Liver (tissue), 9 donors: ENCODE results near the gene ZFAND2B. TPM values are rescaled to one million over a fixed set of nuclear protein-coding genes. Genes with fewer than 3 reads are reported as not detected.

Experiments used
- DNase-seq: peaks from one replicate; pipeline ENCODE4 v3.0.0-alpha.2; 2017; ENCODE audit warnings: low spot score
- H3K27ac ChIP-seq, 2 donors: one replicate each; pipeline ENCODE4 v1.7.0; 2013; ENCODE audit warnings: inconsistent platforms in 2 of 2, low read length in 2 of 2, control low read depth in 1 of 2, low read depth in 1 of 2, mild to moderate bottlenecking in 1 of 2
- H3K27me3 ChIP-seq, 4 donors: one replicate each; pipeline versions ENCODE4 v1.6.1 to v1.7.0; 2013; ENCODE audit warnings: low read length in 3 of 4, inconsistent platforms in 1 of 4, mild to moderate bottlenecking in 1 of 4, moderate library complexity in 1 of 4; ENCODE audit not compliant: control insufficient read depth in 4 of 4, insufficient read depth in 4 of 4
- H3K36me3 ChIP-seq, 4 donors: one replicate each; pipeline versions ENCODE4 v1.6.1 to v1.7.0; 2013; ENCODE audit warnings: low read length in 3 of 4, mild to moderate bottlenecking in 3 of 4, low read depth in 1 of 4, moderate library complexity in 1 of 4; ENCODE audit not compliant: control insufficient read depth in 4 of 4, insufficient read depth in 3 of 4
- H3K4me1 ChIP-seq, 4 donors: one replicate each; pipeline versions ENCODE4 v1.6.1 to v1.7.0; 2013; ENCODE audit warnings: low read length in 3 of 4, mild to moderate bottlenecking in 3 of 4, moderate library complexity in 1 of 4; ENCODE audit not compliant: control insufficient read depth in 4 of 4, insufficient read depth in 4 of 4
- H3K4me3 ChIP-seq, 3 donors: one replicate each; pipeline versions ENCODE4 v1.6.1 to v1.7.0; 2013; ENCODE audit warnings: low read length in 3 of 3, control low read depth in 1 of 3, low read depth in 1 of 3, mild to moderate bottlenecking in 1 of 3
- H3K9ac ChIP-seq, 2 donors: one replicate each; pipeline ENCODE4 v1.7.0; 2013; ENCODE audit warnings: low read length in 2 of 2, mild to moderate bottlenecking in 2 of 2, moderate library complexity in 2 of 2, control low read depth in 1 of 2, low read depth in 1 of 2
- H3K9me3 ChIP-seq, 4 donors: one replicate each; pipeline versions ENCODE4 v1.6.1 to v1.7.0; 2013; ENCODE audit warnings: low read length in 3 of 4; ENCODE audit not compliant: control insufficient read depth in 4 of 4
- ATF3 ChIP-seq: IDR thresholded peaks from 2 replicates; pipeline ENCODE4 v1.6.1; 2016; ENCODE audit warnings: antibody characterized with exemption
- CTCF ChIP-seq: fragments of 150-350 bp; IDR thresholded peaks from 2 replicates; pipeline ENCODE4 v1.5.1; 2017; ENCODE audit warnings: improper control_type of control experiment, low read depth, low read length; ENCODE audit not compliant: missing input control
- FOXA1 ChIP-seq: IDR thresholded peaks from 2 replicates; pipeline ENCODE4 v1.6.1; 2016; ENCODE audit warnings: antibody characterized with exemption
- FOXA2 ChIP-seq: IDR thresholded peaks from 2 replicates; pipeline ENCODE4 v1.6.1; 2016; ENCODE audit warnings: antibody characterized with exemption
- GABPA ChIP-seq, 2 donors: IDR thresholded peaks in 1 of 2; conservative IDR thresholded peaks in 1 of 2; 2 replicates each; pipeline ENCODE4 v1.6.1; 2016; ENCODE audit warnings: antibody characterized with exemption in 2 of 2, mild to moderate bottlenecking in 1 of 2, moderate library complexity in 1 of 2
- HNF4A ChIP-seq, 2 donors: conservative IDR thresholded peaks; 2 replicates each; pipeline ENCODE4 v1.6.1; 2016; ENCODE audit warnings: antibody characterized with exemption in 2 of 2, mild to moderate bottlenecking in 2 of 2
- HNF4G ChIP-seq: IDR thresholded peaks from 2 replicates; pipeline ENCODE4 v1.6.1; 2016; ENCODE audit warnings: antibody characterized with exemption
- JUND ChIP-seq, 2 donors: IDR thresholded peaks; 2 replicates each; pipeline ENCODE4 v1.6.1; 2016; ENCODE audit warnings: antibody characterized with exemption in 2 of 2
- MAX ChIP-seq: IDR thresholded peaks from 2 replicates; pipeline ENCODE4 v1.6.1; 2016; ENCODE audit warnings: antibody characterized with exemption
- NR2F2 ChIP-seq: IDR thresholded peaks from 2 replicates; pipeline ENCODE4 v1.6.1; 2016; ENCODE audit warnings: antibody characterized with exemption
- RAD21 ChIP-seq, 2 donors: IDR thresholded peaks; 2 replicates each; pipeline ENCODE4 v1.6.1; 2016; ENCODE audit warnings: antibody characterized with exemption in 2 of 2, mild to moderate bottlenecking in 2 of 2
- RXRA ChIP-seq, 2 donors: IDR thresholded peaks; 2 replicates each; pipeline ENCODE4 v1.6.1; 2017 to 2018; ENCODE audit warnings: antibody characterized with exemption in 2 of 2, mild to moderate bottlenecking in 1 of 2
- YY1 ChIP-seq: IDR thresholded peaks from 2 replicates; pipeline ENCODE4 v1.6.1; 2016; ENCODE audit warnings: antibody characterized with exemption, mild to moderate bottlenecking
- WGBS: extraction: QIAGEN DNeasy Blood & Tissue Kit; methylation state at CpG from one replicate; pipeline ENCODE4 v1.1.7; 2013; 5-methylcytosine and 5-hydroxymethylcytosine counted together
- polyA plus RNA-seq, 2 donors: library from polyadenylated mRNA; stranded (reverse) in 1 of 2; unstranded in 1 of 2; fragments of 200-250 nt in 1 of 2; fragments of >200 nt in 1 of 2; fragmentation: Nextera tagmentation in 1 of 2; extraction: Ambion mirVana in 1 of 2; gene quantifications; one replicate each; pipeline versions ENCODE4 v1.2.1 to v1.2.3, GENCODE V29; 2013 to 2015
- total RNA-seq, 2 donors: library from RNA; depleted of rRNA; stranded (reverse); fragments of >200 nt; gene quantifications; one replicate each; pipeline ENCODE4 v1.2.3, GENCODE V29; 2014
- TF ChIP-seq, protein P1 (sequence below): IDR thresholded peaks from 2 replicates; pipeline ENCODE4 v1.6.1; 2016; ENCODE audit warnings: antibody characterized with exemption
- TF ChIP-seq, protein P2 (sequence below): IDR thresholded peaks from 2 replicates; pipeline ENCODE4 v1.6.1; 2016; ENCODE audit warnings: antibody characterized with exemption, mild to moderate bottlenecking
- donor health status: healthy.
- donor health status: healthy.
- donor health status: healthy.
- donor health status: healthy.
- donor health status: healthy.

ZFAND2B gene
- total and polyA plus RNA-seq, 4 donors = 19.6 to 53.8 (median 25.8) TPM

GRCh38 chr2:219204425-219205164 lies 2.0 kb upstream of the ZFAND2B start (continued):
- TF ChIP-seq CTCF (no peak), ATF3 (no peak), RAD21 (IDR thresholded peaks at IDR 0.05) (no peak), HNF4G (no peak), HNF4A (conservative IDR thresholded peaks at IDR 0.05) (no peak)
- TF ChIP-seq, protein P1, sequence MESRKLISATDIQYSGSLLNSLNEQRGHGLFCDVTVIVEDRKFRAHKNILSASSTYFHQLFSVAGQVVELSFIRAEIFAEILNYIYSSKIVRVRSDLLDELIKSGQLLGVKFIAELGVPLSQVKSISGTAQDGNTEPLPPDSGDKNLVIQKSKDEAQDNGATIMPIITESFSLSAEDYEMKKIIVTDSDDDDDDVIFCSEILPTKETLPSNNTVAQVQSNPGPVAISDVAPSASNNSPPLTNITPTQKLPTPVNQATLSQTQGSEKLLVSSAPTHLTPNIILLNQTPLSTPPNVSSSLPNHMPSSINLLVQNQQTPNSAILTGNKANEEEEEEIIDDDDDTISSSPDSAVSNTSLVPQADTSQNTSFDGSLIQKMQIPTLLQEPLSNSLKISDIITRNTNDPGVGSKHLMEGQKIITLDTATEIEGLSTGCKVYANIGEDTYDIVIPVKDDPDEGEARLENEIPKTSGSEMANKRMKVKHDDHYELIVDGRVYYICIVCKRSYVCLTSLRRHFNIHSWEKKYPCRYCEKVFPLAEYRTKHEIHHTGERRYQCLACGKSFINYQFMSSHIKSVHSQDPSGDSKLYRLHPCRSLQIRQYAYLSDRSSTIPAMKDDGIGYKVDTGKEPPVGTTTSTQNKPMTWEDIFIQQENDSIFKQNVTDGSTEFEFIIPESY = no peak

DNA sequence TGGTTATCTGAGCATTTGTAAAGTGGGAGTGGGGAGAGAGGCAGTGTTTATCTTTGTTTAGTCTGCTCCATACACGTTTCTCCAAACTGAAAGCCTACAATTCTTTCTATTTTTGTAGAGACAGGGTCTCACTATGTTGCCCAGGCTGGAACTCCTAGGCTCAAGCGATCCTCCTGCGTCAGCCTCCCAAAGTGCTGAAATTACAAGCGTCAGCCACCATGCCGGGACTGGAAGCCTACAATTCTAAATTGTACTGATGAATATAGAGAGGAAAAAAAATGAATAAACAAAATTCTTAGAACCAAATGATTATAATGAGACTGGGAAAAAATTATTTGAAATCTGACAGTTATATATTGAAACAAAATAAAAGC lies 1.4 kb upstream of the ZFAND2B start:
- TF ChIP-seq FOXA2 (no peak), FOXA1 (no peak), GABPA (IDR thresholded peaks at IDR 0.05 in 1 of 2, conservative IDR thresholded peaks at IDR 0.05 in 1 of 2) (no peak), JUND (IDR thresholded peaks at IDR 0.05) (no peak), NR2F2 (no peak), MAX (no peak), RXRA (IDR thresholded peaks at IDR 0.05) (no peak), ATF3 (no peak), HNF4G (no peak), YY1 (no peak), HNF4A (conservative IDR thresholded peaks at IDR 0.05) (no peak)
- TF ChIP-seq, protein P1 = no peak
- TF ChIP-seq, protein P2, sequence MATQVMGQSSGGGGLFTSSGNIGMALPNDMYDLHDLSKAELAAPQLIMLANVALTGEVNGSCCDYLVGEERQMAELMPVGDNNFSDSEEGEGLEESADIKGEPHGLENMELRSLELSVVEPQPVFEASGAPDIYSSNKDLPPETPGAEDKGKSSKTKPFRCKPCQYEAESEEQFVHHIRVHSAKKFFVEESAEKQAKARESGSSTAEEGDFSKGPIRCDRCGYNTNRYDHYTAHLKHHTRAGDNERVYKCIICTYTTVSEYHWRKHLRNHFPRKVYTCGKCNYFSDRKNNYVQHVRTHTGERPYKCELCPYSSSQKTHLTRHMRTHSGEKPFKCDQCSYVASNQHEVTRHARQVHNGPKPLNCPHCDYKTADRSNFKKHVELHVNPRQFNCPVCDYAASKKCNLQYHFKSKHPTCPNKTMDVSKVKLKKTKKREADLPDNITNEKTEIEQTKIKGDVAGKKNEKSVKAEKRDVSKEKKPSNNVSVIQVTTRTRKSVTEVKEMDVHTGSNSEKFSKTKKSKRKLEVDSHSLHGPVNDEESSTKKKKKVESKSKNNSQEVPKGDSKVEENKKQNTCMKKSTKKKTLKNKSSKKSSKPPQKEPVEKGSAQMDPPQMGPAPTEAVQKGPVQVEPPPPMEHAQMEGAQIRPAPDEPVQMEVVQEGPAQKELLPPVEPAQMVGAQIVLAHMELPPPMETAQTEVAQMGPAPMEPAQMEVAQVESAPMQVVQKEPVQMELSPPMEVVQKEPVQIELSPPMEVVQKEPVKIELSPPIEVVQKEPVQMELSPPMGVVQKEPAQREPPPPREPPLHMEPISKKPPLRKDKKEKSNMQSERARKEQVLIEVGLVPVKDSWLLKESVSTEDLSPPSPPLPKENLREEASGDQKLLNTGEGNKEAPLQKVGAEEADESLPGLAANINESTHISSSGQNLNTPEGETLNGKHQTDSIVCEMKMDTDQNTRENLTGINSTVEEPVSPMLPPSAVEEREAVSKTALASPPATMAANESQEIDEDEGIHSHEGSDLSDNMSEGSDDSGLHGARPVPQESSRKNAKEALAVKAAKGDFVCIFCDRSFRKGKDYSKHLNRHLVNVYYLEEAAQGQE = no peak
- WGBS = 89% methylated on average over 5 of the region's 5 CpGs
- H3K9me3 ChIP-seq = no peaks in the 10 kb centered on the region

More for the DNA sequence above, 1.4 kb upstream of the ZFAND2B start:
- Histone ChIP-seq H3K27me3 (no peaks in the 10 kb centered on the region), H3K36me3 (peaks cover 0 to 10% (median 5%) of the 10 kb centered on the region in 4 donors), H3K9ac (no peak overlapping the region), H3K4me3 (no peak overlapping the region), H3K27ac (no peak overlapping the region), H3K4me1 (peaks cover 3 to 26% (median 23%) of the 10 kb centered on the region in 4 donors)
- DNase-seq = no peak
